ENCODE measurements around the gene MAP3K8. TPM values are rescaled to one million over a fixed set of nuclear protein-coding genes. Genes with fewer than 3 reads are reported as not detected.

Gene MAP3K8
- total and polyA plus RNA-seq, 9 of the 15 experiments (the other 6 are each of a cell fraction or from before 2014, with no cell fraction given) = 6.9 to 23.6 (median 13.6) TPM

- TF ChIP-seq RERE (CRISPR knock-in tag; IDR thresholded peaks at IDR 0.05; ENCODE audit: borderline replicate concordance) (no peak), GTF2B (IDR thresholded peaks at IDR 0.05; ENCODE audit: extremely low read depth, insufficient read length) (no peak), ARHGAP35 (IDR thresholded peaks at IDR 0.05; ENCODE audit: partially characterized antibody) (no peak), FOXJ3 (CRISPR knock-in tag; IDR thresholded peaks at IDR 0.05) (no peak), CLOCK (CRISPR knock-in tag; IDR thresholded peaks at IDR 0.05; ENCODE audit: borderline replicate concordance) (no peak), ARID2 (IDR thresholded peaks at IDR 0.05) (no peak), NONO (IDR thresholded peaks at IDR 0.05; ENCODE audit: low read depth in 2 of 2, low read length in 1 of 2) (no peak), FOSL1 (tag; conservative IDR thresholded peaks at IDR 0.05) (no peak), NCOA4 (IDR thresholded peaks at IDR 0.05; ENCODE audit: partially characterized antibody) (no peak), CAMTA2 (CRISPR knock-in tag; conservative IDR thresholded peaks at IDR 0.05) (no peak), CREM (IDR thresholded peaks at IDR 0.05; ENCODE audit: low read depth) (no peak), ATF2 (CRISPR knock-in tag; IDR thresholded peaks at IDR 0.05) (no peak), ZNF282 (CRISPR knock-in tag; IDR thresholded peaks at IDR 0.05) (no peak), HSF4 (CRISPR knock-in tag; IDR thresholded peaks at IDR 0.05; ENCODE audit: borderline replicate concordance) (no peak), SIN3B (IDR thresholded peaks at IDR 0.05; ENCODE audit: low read depth) (no peak)
- TF ChIP-seq, protein P1, sequence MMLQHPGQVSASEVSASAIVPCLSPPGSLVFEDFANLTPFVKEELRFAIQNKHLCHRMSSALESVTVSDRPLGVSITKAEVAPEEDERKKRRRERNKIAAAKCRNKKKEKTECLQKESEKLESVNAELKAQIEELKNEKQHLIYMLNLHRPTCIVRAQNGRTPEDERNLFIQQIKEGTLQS (IDR thresholded peaks at IDR 0.05) = peak; percentile 70
- TF ChIP-seq, protein P1 (CRISPR knock-in tag; conservative IDR thresholded peaks at IDR 0.05) = no peak
Measured at GRCh38 chr10:30413996-30414576, 19.9 kb upstream of the MAP3K8 start (continued).
